ENCODE measurements around the gene TAB2.
"Not testable (repeated sequence)": the region's sequence is repeated elsewhere in the genome, so short reads cannot be mapped to it uniquely, and the experiment has no call there.

The TAB2 gene

GRCh38 chr6:149444360-149445094 lies 127.0 kb downstream of the TAB2 start:
- not testable (repeated sequence) for DNase-seq (ENCODE audit: low read depth)

GRCh38 chr6:149445095-149445466 lies 127.6 kb downstream of the TAB2 start:
- no peak for DNase-seq (ENCODE audit: low read depth)

DNA sequence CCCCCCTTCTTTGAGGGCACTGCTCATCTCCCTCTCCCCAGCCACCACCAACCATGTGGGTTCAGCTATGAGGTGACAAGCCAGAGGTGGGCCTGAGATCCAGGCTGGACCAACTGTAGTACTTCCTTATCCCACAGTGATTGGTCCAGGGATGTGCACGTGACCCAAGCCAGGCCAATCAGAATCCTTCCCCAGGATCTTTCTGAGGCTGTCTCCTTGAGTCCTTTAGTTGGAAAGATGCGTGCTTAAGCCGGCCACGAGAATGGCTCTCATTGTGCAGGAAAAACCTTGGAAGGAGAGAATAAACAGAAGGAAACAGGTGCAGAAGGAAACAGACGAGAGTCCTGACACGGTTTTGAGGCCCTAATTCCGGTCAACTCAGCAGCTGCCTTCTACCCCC lies 128.1 kb downstream of the TAB2 start:
- DNase-seq (ENCODE audit: low read depth), result no peak

DNA sequence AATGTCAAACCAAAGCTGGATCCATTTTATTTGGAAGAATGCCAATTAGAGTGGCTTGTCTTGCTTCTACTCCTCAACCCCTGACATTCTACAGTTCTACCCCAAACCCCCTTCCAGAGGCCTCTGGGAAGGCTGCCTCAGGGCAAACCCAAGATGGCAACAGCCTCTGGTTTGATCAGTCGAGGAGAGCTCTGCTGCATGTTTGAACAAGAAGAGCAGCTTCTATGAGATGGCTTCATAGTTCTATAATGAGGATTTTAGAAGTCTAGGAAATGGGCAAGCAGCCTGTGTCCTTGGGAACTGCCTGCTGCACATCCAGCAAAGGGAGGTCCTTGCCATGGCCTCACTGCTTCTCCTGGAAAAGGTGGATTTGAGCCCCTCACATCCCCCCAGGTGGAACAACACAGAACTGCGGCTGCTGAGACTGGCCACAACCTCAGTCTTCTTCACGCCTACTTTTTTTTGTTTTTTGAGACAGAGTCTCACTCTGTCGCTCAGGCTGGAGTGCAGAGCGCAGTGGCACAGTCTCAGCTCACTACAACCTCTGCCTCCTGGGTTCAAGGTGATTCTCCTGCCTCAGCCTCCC lies 129.4 kb downstream of the TAB2 start:
- no peak for DNase-seq (ENCODE audit: low read depth)

DNA sequence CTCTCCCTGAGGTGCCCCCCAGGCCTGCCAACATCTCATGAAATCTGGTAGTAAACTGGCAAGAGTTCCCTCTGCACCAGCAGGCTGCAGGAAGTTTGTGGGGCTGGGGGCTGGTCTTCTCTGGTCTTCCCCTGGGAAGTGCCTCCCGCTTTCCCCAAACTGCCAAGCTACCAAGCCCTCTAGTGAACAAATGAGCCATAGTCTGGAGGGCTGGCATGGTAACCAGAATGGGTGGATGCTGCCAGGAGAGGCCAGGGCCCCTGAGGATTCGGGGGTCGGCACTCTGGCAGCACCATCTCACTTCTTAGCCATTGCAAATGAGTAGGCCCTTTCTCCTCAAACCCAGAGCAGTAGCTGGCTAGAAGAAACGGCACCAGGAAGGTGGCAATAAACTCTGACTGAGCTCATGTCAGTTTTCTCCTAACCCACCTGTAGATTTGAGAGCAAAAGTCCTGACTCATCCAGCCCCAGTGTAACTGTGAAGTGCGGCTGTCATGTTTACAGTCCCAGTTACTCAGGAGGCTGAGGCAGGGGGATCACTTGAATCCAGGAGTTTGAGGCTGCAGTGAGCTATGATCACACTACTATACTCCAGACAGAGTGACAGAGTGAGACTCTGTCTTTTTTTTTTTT lies 131.4 kb downstream of the TAB2 start:
- no peak for DNase-seq (ENCODE audit: low read depth)

DNA sequence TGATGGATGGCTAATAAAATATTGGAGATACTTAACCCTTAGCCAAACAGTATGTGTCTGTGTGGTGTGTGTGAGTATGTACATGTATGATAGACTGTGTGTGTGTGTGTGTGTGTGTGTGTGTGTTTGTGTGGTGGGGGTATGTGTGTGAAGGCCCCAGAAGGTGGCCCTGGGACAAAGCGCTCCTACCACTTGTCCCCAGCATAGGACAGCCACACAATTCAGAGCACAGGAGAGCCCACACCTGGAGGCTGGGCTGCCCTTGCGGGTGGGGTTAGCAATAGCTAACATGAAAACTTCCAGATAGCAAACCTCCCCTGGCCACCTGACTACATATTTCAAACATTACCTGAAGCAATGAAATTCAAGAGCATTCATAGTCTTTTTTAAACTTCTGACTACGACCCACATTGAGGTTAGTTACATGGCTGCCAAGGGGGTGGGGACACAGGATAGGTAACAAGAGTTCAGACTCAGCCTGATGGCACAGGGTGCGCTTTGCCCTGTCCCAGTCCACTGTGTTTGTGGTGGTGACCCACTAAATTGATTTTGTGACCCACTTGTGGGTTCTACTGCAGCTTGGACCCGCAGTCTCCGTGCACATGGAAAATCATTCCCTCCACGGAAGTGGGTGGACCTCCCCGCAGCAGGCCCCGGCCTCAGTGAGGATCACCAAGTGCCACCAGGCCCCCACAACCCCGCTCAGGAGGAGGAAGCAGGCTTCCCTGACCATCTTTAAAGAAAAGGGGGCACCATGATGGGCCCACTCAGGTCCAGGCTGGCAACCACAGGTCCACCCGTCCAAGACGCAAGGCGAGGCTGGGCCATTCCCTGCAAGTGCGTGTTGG lies 132.5 kb downstream of the TAB2 start:
- no peak for DNase-seq (ENCODE audit: low read depth)

- DNase-seq (ENCODE audit: low read depth), result no peak
Observed at GRCh38 chr6:149450679-149451375, 133.3 kb downstream of the TAB2 start.

- DNase-seq (ENCODE audit: low read depth), result no peak
Observed at GRCh38 chr6:149451376-149452036, 134.0 kb downstream of the TAB2 start.

- DNase-seq (ENCODE audit: low read depth), result no peak
Observed at GRCh38 chr6:149452037-149452939, 134.8 kb downstream of the TAB2 start.

GRCh38 chr6:149453597-149454345 lies 136.3 kb downstream of the TAB2 start:
- no peak for DNase-seq (ENCODE audit: low read depth)

DNA sequence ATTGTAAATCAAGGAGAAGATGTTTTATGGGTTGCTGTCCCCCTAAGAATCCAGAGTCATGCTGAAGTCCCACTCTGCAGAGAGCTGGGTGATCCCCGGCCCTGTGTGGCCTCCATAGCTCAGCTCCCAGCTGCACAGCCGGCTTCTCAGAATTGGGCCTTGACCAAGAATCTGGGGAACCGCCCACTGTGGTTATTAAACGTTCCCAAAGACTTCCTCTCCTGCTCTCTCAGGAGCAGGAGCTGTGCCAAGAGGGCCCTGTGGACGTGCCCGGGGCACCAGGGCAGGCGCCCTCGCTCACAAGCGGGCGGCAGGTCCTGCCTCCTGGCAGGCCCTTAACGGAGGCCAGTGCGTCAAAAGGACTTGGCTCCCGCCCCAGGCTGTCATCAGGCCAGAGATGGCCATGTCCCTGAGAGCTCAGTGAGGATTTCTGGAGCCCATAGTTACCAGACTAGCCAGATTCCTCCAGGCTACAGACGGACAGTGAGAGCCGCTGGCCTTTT lies 136.9 kb downstream of the TAB2 start:
- no peak for DNase-seq (ENCODE audit: low read depth)

DNA sequence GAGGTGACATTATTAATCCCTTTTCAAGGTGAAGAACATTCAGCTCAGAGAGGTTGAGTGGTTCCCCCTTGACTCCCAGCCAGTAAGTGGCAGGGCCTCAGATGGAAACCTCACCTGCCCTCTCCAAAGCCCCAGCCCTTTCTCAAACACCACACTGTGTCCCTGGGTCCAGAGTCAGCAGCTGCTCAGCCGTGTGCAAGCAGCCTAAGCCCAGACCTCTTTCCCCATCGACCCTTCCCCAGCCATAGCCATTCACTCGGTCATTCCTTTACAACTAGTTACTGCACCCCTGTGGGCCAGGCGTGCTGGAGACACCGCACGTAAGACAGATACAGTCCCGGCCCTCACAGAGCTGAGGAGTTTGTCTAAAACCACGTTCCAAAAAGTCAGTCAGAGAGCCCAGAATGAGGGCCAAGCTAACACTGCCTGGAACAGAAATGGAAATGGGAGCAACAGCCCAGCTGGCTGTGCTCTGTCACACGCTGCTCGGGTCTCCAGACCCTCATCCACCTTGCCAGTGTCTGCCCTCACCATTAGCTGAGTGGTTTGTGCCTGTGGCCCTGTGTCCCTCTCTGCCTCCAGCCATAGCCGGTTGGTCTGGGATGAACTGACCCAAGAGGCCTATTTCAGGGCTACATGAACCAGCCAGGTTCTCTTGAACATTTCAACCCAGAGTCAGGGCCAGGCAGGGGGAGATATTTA lies 137.7 kb downstream of the TAB2 start:
- DNase-seq (ENCODE audit: low read depth), result no peak

DNA sequence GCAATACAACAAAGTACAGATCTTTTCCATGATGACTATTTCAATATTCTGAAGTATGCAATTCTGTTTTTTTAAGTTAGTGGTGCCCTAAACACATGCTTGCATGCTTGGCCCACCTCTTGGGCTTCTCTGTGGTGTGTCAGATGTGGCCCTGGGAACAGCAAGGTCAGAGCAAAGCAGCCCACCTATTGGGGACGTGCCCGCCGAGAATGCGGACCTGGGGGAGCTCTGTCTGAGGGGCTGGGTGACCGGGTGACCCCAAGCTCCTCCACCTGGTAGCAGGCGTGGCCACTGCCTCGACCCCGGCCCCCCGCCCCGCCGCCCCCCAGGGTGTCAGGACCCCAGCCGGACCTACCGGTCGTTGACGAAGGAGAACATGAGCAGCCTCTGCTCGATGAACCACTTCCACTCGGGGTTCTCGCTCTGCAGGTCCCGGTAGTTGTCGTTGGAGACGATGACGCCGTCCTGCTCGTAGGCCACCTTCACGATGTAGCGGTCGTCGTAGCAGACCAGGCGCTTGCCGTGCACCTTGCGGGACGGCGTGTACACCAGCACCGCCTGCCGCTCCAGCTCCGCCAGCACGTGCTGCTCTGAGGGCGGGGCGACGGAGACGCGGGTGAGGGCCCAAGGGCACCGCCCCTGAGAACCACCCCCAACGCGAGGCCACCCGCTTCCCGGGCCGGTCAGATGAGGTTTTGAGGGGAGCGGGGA lies 139.0 kb downstream of the TAB2 start:
- DNase-seq (ENCODE audit: low read depth), result no peak

GRCh38 chr6:149457316-149457884 lies 139.9 kb downstream of the TAB2 start:
- DNase-seq (ENCODE audit: low read depth), result no peak

- no peak for DNase-seq (ENCODE audit: low read depth)
Observed at GRCh38 chr6:149458196-149458595, 140.7 kb downstream of the TAB2 start.

DNA sequence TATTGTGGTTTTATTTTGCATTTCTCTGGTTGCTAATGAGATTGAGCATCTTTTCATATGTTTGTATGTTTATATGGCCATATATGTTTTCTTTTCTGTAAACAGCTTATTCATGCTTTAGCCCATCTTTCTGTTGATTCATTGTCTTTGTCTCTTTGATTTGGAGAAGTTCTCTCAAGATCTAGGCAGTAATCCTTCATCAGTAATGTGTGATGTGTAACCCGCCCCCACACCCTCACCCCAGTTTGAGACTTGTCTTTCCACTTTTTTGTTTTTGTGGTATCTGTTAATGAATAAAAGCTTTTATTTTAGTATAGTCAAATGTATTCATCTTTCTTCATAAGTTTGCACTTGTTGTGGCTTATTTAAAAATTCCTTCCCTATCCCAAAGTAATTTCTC lies 141.3 kb downstream of the TAB2 start:
- DNase-seq (ENCODE audit: low read depth), result no peak

DNA sequence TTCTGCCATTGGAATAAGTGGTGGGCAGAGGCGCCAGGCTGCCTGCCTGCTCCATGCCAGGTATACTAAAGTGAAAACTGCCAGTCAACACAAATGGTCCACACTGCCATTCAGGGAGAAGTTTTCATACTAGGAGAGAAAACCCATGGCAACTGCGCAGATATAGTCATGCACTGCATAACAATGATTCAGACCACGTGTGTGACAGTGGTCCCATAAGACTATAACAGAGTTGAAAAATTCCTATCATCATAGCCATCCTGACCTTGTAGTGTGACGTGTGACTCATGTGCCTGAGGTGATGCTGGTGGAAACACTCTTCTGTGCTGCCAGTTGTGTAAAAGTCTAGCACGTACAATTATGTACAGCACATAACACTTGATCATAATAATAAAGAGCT lies 142.2 kb downstream of the TAB2 start:
- DNase-seq (ENCODE audit: low read depth), result no peak

DNA sequence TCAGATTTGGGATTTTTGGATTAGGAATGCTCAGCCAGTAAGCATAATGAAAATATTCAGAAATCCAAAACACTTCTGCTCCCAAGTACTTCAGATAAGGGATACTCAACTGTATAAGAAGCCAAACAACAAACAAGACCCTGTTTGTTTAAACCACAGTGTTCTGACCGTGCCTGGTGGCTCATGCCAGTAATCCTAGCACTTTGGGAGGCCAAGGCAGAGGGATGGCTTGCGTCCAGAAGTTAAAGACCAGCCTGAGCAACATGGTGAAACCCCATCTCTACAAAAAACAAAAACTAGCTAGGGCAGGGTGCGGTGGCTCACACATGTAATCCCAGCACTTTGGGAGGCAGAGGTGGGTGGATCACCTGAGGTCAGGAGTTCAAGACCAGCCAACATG lies 142.7 kb downstream of the TAB2 start:
- DNase-seq (ENCODE audit: low read depth), result not testable (repeated sequence)

All from activated T-helper 1 cell treated with Interleukin-2 at 50 U/mL for 16 hours (primary cell).